GM12874 (cell line): ENCODE measurements around the gene CYP1A2.

Experiments
- CTCF ChIP-seq: IDR thresholded peaks from 2 replicates; pipeline ENCODE4 v1.5.1; 2011; ENCODE audit warnings: low read depth, mild to moderate bottlenecking, control low read depth, low read length, moderate library complexity; ENCODE audit not compliant: insufficient read depth

CYP1A2 gene

GRCh38 chr15:74775894-74776293, 27.2 kb downstream of the CYP1A2 start:
- TF ChIP-seq CTCF: no peak

- no peak for TF ChIP-seq CTCF
Observed at GRCh38 chr15:74776821-74777768, 28.4 kb downstream of the CYP1A2 start.

- TF ChIP-seq CTCF: no peak
Observed at GRCh38 chr15:74777769-74778598, 29.3 kb downstream of the CYP1A2 start.

GRCh38 chr15:74778599-74778970, 29.9 kb downstream of the CYP1A2 start:
- no peak for TF ChIP-seq CTCF

GRCh38 chr15:74779162-74779648, 30.6 kb downstream of the CYP1A2 start:
- TF ChIP-seq CTCF: no peak

GRCh38 chr15:74780523-74781430, 32.1 kb downstream of the CYP1A2 start:
- no peak for TF ChIP-seq CTCF
